ENCODE results near the gene COA1.
A peak's percentile ranks its signal among the peaks of the same experiment; 100 is the strongest.
"Not testable (repeated sequence)": the region's sequence is repeated elsewhere in the genome, so short reads cannot be mapped to it uniquely, and the experiment has no call there.

COA1 gene

GRCh38 chr7:43686991-43687390 lies 42.3 kb downstream of the COA1 start:
- DNase-seq, result no peak

GRCh38 chr7:43680736-43681135 lies 48.6 kb downstream of the COA1 start:
- DNase-seq, result no peak

GRCh38 chr7:43679210-43680068 lies 49.9 kb downstream of the COA1 start:
- peak; percentile 30 for DNase-seq

- DNase-seq, result no peak
Measured at GRCh38 chr7:43678315-43678714, 51.0 kb downstream of the COA1 start.

- DNase-seq, result no peak
Measured at GRCh38 chr7:43677864-43678263, 51.5 kb downstream of the COA1 start.

- no peak for DNase-seq
Measured at GRCh38 chr7:43674559-43675436, 54.5 kb downstream of the COA1 start.

GRCh38 chr7:43673243-43673976 lies 55.9 kb downstream of the COA1 start:
- DNase-seq, result not testable (repeated sequence)

GRCh38 chr7:43671521-43671920 lies 57.8 kb downstream of the COA1 start:
- DNase-seq, result no peak

GRCh38 chr7:43669286-43670081 lies 59.8 kb downstream of the COA1 start:
- peak; percentile 80 for DNase-seq

GRCh38 chr7:43668035-43668434 lies 61.3 kb downstream of the COA1 start:
- DNase-seq, result no peak

- DNase-seq, result no peak
Measured at GRCh38 chr7:43666938-43667337, 62.4 kb downstream of the COA1 start.

- no peak for DNase-seq
Measured at GRCh38 chr7:43664681-43665080, 64.6 kb downstream of the COA1 start.

- DNase-seq, result no peak
Measured at GRCh38 chr7:43660141-43660540, 69.2 kb downstream of the COA1 start.

GRCh38 chr7:43659549-43659896 lies 69.8 kb downstream of the COA1 start:
- DNase-seq, result no peak

- DNase-seq, result peak; percentile 81
Measured at GRCh38 chr7:43658718-43659548, 70.4 kb downstream of the COA1 start.

- no peak for DNase-seq
Measured at GRCh38 chr7:43656997-43657396, 72.3 kb downstream of the COA1 start.

GRCh38 chr7:43655584-43655983 lies 73.7 kb downstream of the COA1 start:
- DNase-seq, result no peak

GRCh38 chr7:43653891-43654504 lies 75.3 kb downstream of the COA1 start:
- DNase-seq, result no peak

- no peak for DNase-seq
Measured at GRCh38 chr7:43653466-43653865, 75.9 kb downstream of the COA1 start.

- no peak for DNase-seq
Measured at GRCh38 chr7:43652364-43652763, 77.0 kb downstream of the COA1 start.

- no peak for DNase-seq
Measured at GRCh38 chr7:43650457-43651052, 78.8 kb downstream of the COA1 start.

Data from activated CD4-positive, alpha-beta T cell treated with anti-CD3 and anti-CD28 coated beads, Interleukin-2, amount 50 U/mL, for 16 hours (primary cell).